NCI-H82 treated with DMSO at 0.1 percent for 48 hours (cell line): Measurements from ENCODE around the gene ABCA2.
"Not testable (repeated sequence)": the region's sequence is repeated elsewhere in the genome, so short reads cannot be mapped to it uniquely, and the experiment has no call there.

Experiments used
- DNase-seq: peaks from one replicate; lab custom pipeline; 2025; ENCODE audit not compliant: unreplicated experiment; lab: John Stamatoyannopoulos, UW

The ABCA2 gene

GRCh38 chr9:137046088-137046787 is 18.2 kb upstream of the ABCA2 start, which contains the start of gene NPDC1:
NPDC1 (minus strand) TSS chr9:137046177; CDS start chr9:137045989, 188 bp downstream.
- peak; percentile 31 for DNase-seq

- no peak for DNase-seq
Observed at GRCh38 chr9:137045294-137046087, 17.5 kb upstream of the ABCA2 start.

- DNase-seq = no peak
Observed at GRCh38 chr9:137044502-137045177, 16.6 kb upstream of the ABCA2 start.

GRCh38 chr9:137044037-137044436 is 16.0 kb upstream of the ABCA2 start:
- DNase-seq = no peak

GRCh38 chr9:137042751-137043727 is 15.0 kb upstream of the ABCA2 start:
- DNase-seq = no peak

- DNase-seq = no peak
Observed at GRCh38 chr9:137041124-137041523, 13.1 kb upstream of the ABCA2 start.

- no peak for DNase-seq
Observed at GRCh38 chr9:137040568-137040967, 12.5 kb upstream of the ABCA2 start.

GRCh38 chr9:137039611-137040366 is 11.8 kb upstream of the ABCA2 start:
- no peak for DNase-seq

GRCh38 chr9:137038916-137039315 is 10.9 kb upstream of the ABCA2 start:
- DNase-seq = no peak

GRCh38 chr9:137037483-137037882 is 9.4 kb upstream of the ABCA2 start:
- DNase-seq = peak; percentile 11

- DNase-seq = no peak
Observed at GRCh38 chr9:137037035-137037434, 9.0 kb upstream of the ABCA2 start.

GRCh38 chr9:137035937-137036336 is 7.9 kb upstream of the ABCA2 start:
- DNase-seq = no peak

GRCh38 chr9:137035507-137035834 is 7.4 kb upstream of the ABCA2 start:
- DNase-seq = no peak

GRCh38 chr9:137034709-137035506 is 6.9 kb upstream of the ABCA2 start:
- DNase-seq = peak; percentile 68

- no peak for DNase-seq
Observed at GRCh38 chr9:137034039-137034708, 6.1 kb upstream of the ABCA2 start.

- DNase-seq = not testable (repeated sequence)
Observed at GRCh38 chr9:137033481-137033880, 5.4 kb upstream of the ABCA2 start.

- no peak for DNase-seq
Observed at GRCh38 chr9:137032858-137033257, 4.8 kb upstream of the ABCA2 start.

- no peak for DNase-seq
Observed at GRCh38 chr9:137031904-137032640, 4.0 kb upstream of the ABCA2 start, which contains the start of gene FUT7. FUT7 (minus strand) TSS chr9:137032088; CDS start chr9:137031991, 97 bp downstream.
